ENCODE results near the gene OR2A12.
"Not testable (repeated sequence)": the region's sequence is repeated elsewhere in the genome, so short reads cannot be mapped to it uniquely, and the experiment has no call there.

Gene OR2A12, protein sequence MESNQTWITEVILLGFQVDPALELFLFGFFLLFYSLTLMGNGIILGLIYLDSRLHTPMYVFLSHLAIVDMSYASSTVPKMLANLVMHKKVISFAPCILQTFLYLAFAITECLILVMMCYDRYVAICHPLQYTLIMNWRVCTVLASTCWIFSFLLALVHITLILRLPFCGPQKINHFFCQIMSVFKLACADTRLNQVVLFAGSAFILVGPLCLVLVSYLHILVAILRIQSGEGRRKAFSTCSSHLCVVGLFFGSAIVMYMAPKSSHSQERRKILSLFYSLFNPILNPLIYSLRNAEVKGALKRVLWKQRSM

DNA sequence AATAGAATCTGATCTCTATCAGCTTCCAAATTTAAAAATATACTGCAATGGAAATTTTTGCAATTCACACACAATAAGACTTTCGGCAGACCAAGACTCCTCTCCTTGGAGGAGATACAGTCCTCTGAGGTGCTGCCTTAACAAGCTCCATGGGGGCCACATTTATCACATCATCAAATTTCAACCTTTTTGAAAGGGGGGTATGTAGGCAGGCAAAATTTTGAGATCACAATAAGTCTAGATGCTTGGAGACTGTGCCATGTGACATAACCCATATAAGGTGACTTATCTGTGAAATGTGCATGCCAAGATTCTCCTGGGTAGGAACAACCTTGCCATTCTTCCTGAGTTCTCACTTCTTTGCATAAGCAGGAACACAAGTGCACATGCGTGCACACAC lies at the start of gene OR2A12:
TSS of gene OR2A12 (plus strand) at position 301 of the 400 bp plus-strand sequence. CDS start 8,830 bp downstream, outside the sequence.
- Histone ChIP-seq H3K4me3 (ENCODE audit: low read depth in 1 of 5, low read length in 5 of 5) (no peak within 1 kb of the TSS), H3K9ac (ENCODE audit: low read length in 5 of 5) (no peak within 1 kb of the TSS), H3K27ac (ENCODE audit: low read depth, low read length) (no peak within 1 kb of the TSS), H3K27me3 (ENCODE audit: control insufficient read depth in 5 of 5, insufficient read depth in 4 of 5, low read length in 5 of 5) (no peaks in the 10 kb centered on the region), H3K4me1 (ENCODE audit: control insufficient read depth in 5 of 5, insufficient read depth in 5 of 5, low read length in 5 of 5) (peaks cover 0 to 3% (median 0%) of the 10 kb centered on the region in 5 donors), H3K36me3 (ENCODE audit: control insufficient read depth in 5 of 5, insufficient read depth in 5 of 5, low read length in 5 of 5) (no peaks in the 10 kb centered on the region), H3K9me3 (ENCODE audit: control insufficient read depth in 5 of 5, low read length in 5 of 5) (peaks cover 0 to 5% (median 0%) of the 10 kb centered on the region in 5 donors)

DNA sequence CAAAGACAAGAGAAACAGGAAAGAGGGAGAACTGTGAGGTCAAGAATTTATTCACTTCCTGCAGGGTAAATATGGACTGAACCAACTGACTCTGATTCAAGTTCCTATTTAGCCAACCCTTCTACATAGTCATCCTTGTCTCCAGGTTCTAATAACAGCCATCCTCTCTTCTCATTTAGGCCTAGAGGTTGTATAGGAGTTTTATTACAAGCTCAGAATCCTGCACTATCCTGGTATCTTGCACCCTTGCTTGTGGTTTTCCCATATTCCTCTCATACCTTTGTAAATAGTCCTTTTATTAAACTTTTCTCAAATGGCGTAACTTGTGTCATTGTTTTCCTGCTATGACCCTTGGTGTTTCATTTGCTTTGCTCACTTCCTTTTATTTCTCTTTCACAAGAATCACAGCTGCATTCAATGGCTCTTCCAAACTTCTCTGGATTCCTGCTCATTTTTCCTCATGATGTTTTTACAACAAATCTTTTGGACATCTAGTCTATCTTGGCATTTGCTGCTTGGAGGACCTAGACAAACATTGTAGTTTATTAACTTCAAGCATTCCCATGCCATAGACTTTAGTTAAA lies 49.7 kb upstream of the OR2A12 start:
- H3K36me3 ChIP-seq (ENCODE audit: control insufficient read depth in 5 of 5, insufficient read depth in 5 of 5, low read length in 5 of 5): no peaks in the 10 kb centered on the region
- H3K4me1 ChIP-seq (ENCODE audit: control insufficient read depth in 5 of 5, insufficient read depth in 5 of 5, low read length in 5 of 5): no peaks in the 10 kb centered on the region
- no peak overlapping the region for H3K4me3 ChIP-seq (ENCODE audit: low read depth in 1 of 5, low read length in 5 of 5)
- no peaks in the 10 kb centered on the region for H3K9me3 ChIP-seq (ENCODE audit: control insufficient read depth in 5 of 5, low read length in 5 of 5)
- no peaks in the 10 kb centered on the region for H3K27me3 ChIP-seq (ENCODE audit: control insufficient read depth in 5 of 5, insufficient read depth in 4 of 5, low read length in 5 of 5)
- H3K9ac ChIP-seq (ENCODE audit: low read length in 5 of 5): no peak overlapping the region
- H3K27ac ChIP-seq (ENCODE audit: low read depth, low read length): no peak overlapping the region

DNA sequence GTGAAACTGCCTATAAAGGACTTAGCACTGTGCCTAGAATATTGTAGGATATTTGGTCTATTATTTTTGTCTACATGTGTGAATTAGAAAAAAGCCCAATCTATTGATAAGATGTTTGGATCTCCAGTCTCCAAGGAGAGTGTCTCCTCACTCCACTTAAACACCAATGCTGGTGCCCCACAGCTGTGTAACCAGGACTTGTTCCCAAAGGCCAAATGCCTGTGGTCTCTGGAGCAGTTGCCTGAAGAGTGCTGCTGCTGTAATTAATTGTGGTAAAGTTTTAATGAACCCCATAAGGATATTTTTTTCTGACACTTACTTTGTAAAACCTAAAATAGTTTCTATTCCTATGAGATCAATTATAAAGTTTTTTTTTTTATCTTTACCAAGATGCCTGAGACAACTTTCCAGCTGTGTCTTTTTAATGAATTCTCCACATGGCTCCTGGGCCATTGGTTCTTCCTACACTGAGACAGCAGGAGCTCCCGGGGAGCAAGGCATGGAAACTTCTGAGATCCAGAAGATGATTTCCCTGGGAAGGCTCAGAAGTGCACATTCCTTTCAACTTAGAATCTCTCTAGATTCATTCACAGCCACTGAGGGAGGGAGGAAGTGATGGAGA lies 48.6 kb upstream of the OR2A12 start:
- Histone ChIP-seq H3K27ac (ENCODE audit: low read depth, low read length) (no peak overlapping the region), H3K4me3 (ENCODE audit: low read depth in 1 of 5, low read length in 5 of 5) (no peak overlapping the region), H3K9ac (ENCODE audit: low read length in 5 of 5) (no peak overlapping the region), H3K36me3 (ENCODE audit: control insufficient read depth in 5 of 5, insufficient read depth in 5 of 5, low read length in 5 of 5) (no peaks in the 10 kb centered on the region), H3K27me3 (ENCODE audit: control insufficient read depth in 5 of 5, insufficient read depth in 4 of 5, low read length in 5 of 5) (no peaks in the 10 kb centered on the region), H3K4me1 (ENCODE audit: control insufficient read depth in 5 of 5, insufficient read depth in 5 of 5, low read length in 5 of 5) (no peaks in the 10 kb centered on the region), H3K9me3 (ENCODE audit: control insufficient read depth in 5 of 5, low read length in 5 of 5) (no peaks in the 10 kb centered on the region)

DNA sequence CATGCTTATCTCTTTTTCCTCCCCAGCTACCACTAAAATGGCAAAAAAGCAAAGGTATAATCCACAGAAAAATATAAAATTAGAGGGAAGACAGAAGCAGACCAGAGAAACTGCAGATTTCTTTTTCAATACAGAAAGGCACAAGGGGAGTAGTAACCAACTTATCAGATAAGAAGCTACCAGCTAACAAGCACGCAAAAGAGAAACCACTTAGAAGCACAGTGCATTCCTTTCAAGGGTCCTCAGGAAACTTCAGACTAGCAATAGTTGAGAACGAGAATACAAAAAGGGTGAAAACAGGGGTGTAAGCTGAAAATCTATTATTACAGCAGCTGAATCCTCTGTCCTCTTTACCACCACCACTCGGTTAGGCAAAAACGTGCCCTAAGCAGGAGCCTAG lies 47.2 kb upstream of the OR2A12 start:
- Histone ChIP-seq H3K9me3 (ENCODE audit: control insufficient read depth in 5 of 5, low read length in 5 of 5) (no peaks in the 10 kb centered on the region), H3K27me3 (ENCODE audit: control insufficient read depth in 5 of 5, insufficient read depth in 4 of 5, low read length in 5 of 5) (no peaks in the 10 kb centered on the region), H3K9ac (ENCODE audit: low read length in 5 of 5) (no peak overlapping the region), H3K27ac (ENCODE audit: low read depth, low read length) (no peak overlapping the region), H3K4me3 (ENCODE audit: low read depth in 1 of 5, low read length in 5 of 5) (no peak overlapping the region), H3K4me1 (ENCODE audit: control insufficient read depth in 5 of 5, insufficient read depth in 5 of 5, low read length in 5 of 5) (no peaks in the 10 kb centered on the region), H3K36me3 (ENCODE audit: control insufficient read depth in 5 of 5, insufficient read depth in 5 of 5, low read length in 5 of 5) (no peaks in the 10 kb centered on the region)

DNA sequence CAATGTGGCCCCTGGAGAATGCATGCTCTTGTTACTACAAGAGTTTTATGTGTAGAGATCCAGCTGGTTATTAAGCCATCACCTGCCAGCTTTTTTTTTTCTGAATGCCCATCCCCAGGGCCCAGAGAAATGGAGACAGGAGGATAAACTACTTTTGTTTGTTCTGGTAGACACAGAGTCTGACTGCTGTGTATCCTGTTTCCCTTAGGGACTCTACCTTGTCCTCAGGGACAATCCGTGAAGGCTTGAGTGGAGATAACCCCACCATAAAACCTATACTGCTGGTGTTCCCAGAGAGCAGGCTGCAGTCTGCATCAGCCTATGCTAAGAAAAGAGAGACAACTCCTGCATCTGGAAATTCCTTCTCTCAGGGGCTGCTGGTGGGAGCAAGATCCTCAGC lies 37.4 kb upstream of the OR2A12 start, which contains the start of gene OR2A5:
TSS of gene OR2A5 (plus strand) at position 301 of the 400 bp plus-strand sequence. CDS start 1,454 bp downstream, outside the sequence.
- no peak within 1 kb of the TSS for H3K9ac ChIP-seq (ENCODE audit: low read length in 5 of 5)
- no peak within 1 kb of the TSS for H3K27ac ChIP-seq (ENCODE audit: low read depth, low read length)
- H3K4me3 ChIP-seq (ENCODE audit: low read depth in 1 of 5, low read length in 5 of 5): no peak within 1 kb of the TSS
- no peaks in the 10 kb centered on the region for H3K27me3 ChIP-seq (ENCODE audit: control insufficient read depth in 5 of 5, insufficient read depth in 4 of 5, low read length in 5 of 5)
- H3K4me1 ChIP-seq (ENCODE audit: control insufficient read depth in 5 of 5, insufficient read depth in 5 of 5, low read length in 5 of 5): no peaks in the 10 kb centered on the region
- H3K9me3 ChIP-seq (ENCODE audit: control insufficient read depth in 5 of 5, low read length in 5 of 5): no peaks in the 10 kb centered on the region
- no peaks in the 10 kb centered on the region for H3K36me3 ChIP-seq (ENCODE audit: control insufficient read depth in 5 of 5, insufficient read depth in 5 of 5, low read length in 5 of 5)

DNA sequence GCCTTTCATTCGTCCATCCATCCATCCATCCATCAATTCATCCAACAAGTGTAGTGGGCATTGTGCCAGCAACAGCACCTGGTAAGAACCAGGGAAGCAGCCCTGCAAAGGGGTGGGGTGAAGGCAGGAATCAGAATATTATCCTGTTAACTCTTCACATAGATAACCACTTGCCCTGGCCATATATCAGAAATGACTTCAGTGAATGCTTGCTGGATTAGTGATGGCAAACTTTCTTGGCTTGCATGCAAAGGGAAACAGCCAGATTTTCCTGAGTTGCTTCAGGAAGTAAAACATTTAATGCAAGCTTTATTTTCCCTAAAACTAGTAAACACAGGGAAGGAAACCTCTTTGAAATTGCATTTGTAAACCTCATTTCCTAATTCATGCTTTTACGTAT lies 36.6 kb upstream of the OR2A12 start:
- Histone ChIP-seq H3K27ac (ENCODE audit: low read depth, low read length) (no peak overlapping the region), H3K9ac (ENCODE audit: low read length in 5 of 5) (no peak overlapping the region), H3K36me3 (ENCODE audit: control insufficient read depth in 5 of 5, insufficient read depth in 5 of 5, low read length in 5 of 5) (no peaks in the 10 kb centered on the region), H3K4me1 (ENCODE audit: control insufficient read depth in 5 of 5, insufficient read depth in 5 of 5, low read length in 5 of 5) (no peaks in the 10 kb centered on the region), H3K4me3 (ENCODE audit: low read depth in 1 of 5, low read length in 5 of 5) (no peak overlapping the region), H3K27me3 (ENCODE audit: control insufficient read depth in 5 of 5, insufficient read depth in 4 of 5, low read length in 5 of 5) (no peaks in the 10 kb centered on the region), H3K9me3 (ENCODE audit: control insufficient read depth in 5 of 5, low read length in 5 of 5) (peaks cover 0 to 3% (median 0%) of the 10 kb centered on the region in 5 donors)

DNA sequence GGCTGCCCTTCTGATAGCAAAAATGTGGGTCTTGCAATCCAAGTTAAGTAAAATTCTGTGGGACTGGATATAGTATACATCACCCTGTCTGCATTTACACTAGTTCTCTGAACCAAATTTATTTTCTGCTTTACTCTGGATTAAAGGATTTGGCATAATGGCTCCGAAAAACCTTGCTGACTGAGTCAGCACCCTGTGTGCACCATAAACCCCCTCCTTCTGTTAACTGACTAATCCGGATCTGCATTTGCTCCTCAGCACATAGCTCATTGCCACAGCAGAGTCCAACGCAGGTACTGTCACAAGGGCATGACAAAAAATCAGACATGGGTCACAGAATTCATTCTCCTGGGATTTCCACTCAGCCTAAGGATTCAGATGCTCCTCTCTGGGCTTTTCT lies 36.0 kb upstream of the OR2A12 start:
- H3K4me1 ChIP-seq (ENCODE audit: control insufficient read depth in 5 of 5, insufficient read depth in 5 of 5, low read length in 5 of 5): no peaks in the 10 kb centered on the region
- no peak overlapping the region for H3K4me3 ChIP-seq (ENCODE audit: low read depth in 1 of 5, low read length in 5 of 5)
- no peak overlapping the region for H3K27ac ChIP-seq (ENCODE audit: low read depth, low read length)
- no peaks in the 10 kb centered on the region for H3K36me3 ChIP-seq (ENCODE audit: control insufficient read depth in 5 of 5, insufficient read depth in 5 of 5, low read length in 5 of 5)
- H3K27me3 ChIP-seq (ENCODE audit: control insufficient read depth in 5 of 5, insufficient read depth in 4 of 5, low read length in 5 of 5): no peaks in the 10 kb centered on the region
- H3K9me3 ChIP-seq (ENCODE audit: control insufficient read depth in 5 of 5, low read length in 5 of 5): peaks cover 0 to 3% (median 0%) of the 10 kb centered on the region in 5 donors
- no peak overlapping the region for H3K9ac ChIP-seq (ENCODE audit: low read length in 5 of 5)

DNA sequence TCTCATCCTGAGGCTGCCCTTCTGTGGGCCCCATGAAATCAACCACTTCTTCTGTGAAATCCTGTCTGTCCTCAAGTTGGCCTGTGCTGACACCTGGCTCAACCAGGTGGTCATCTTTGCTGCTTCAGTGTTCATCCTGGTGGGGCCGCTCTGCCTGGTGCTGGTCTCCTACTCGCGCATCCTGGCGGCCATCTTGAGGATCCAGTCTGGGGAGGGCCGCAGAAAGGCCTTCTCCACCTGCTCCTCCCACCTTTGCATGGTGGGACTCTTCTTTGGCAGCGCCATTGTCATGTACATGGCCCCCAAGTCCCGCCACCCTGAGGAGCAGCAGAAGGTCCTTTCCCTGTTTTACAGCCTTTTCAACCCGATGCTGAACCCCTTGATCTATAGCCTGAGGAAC lies 35.2 kb upstream of the OR2A12 start:
- not testable (repeated sequence) for H3K9ac ChIP-seq (ENCODE audit: low read length in 5 of 5); H3K27ac ChIP-seq (ENCODE audit: low read depth, low read length); H3K4me3 ChIP-seq (ENCODE audit: low read depth in 1 of 5, low read length in 5 of 5); H3K27me3 ChIP-seq (ENCODE audit: control insufficient read depth in 5 of 5, insufficient read depth in 4 of 5, low read length in 5 of 5); H3K9me3 ChIP-seq (ENCODE audit: control insufficient read depth in 5 of 5, low read length in 5 of 5); H3K4me1 ChIP-seq (ENCODE audit: control insufficient read depth in 5 of 5, insufficient read depth in 5 of 5, low read length in 5 of 5); H3K36me3 ChIP-seq (ENCODE audit: control insufficient read depth in 5 of 5, insufficient read depth in 5 of 5, low read length in 5 of 5)

DNA sequence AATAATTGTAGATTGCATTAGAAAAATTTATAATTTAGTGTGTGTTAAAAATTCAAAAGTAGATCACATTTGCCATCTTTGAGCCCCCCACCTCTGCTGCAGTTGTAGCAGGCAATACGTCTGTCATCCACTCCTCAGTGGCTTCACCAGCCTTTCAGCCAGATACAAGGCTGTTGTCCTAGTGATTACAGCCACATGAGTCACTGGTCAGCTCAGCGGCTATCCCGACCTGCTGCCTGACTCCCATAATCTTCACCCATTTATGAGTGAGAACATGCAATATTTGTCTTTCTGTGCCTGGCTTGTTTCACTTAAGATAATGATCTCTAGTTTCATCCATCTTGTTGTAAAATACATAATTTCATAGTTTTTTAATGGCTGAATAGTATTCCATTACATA lies 28.1 kb upstream of the OR2A12 start:
- Histone ChIP-seq H3K4me3 (ENCODE audit: low read depth in 1 of 5, low read length in 5 of 5) (no peak overlapping the region), H3K4me1 (ENCODE audit: control insufficient read depth in 5 of 5, insufficient read depth in 5 of 5, low read length in 5 of 5) (no peaks in the 10 kb centered on the region), H3K9me3 (ENCODE audit: control insufficient read depth in 5 of 5, low read length in 5 of 5) (peaks cover 0 to 3% (median 3%) of the 10 kb centered on the region in 5 donors), H3K36me3 (ENCODE audit: control insufficient read depth in 5 of 5, insufficient read depth in 5 of 5, low read length in 5 of 5) (no peaks in the 10 kb centered on the region), H3K27me3 (ENCODE audit: control insufficient read depth in 5 of 5, insufficient read depth in 4 of 5, low read length in 5 of 5) (no peaks in the 10 kb centered on the region), H3K9ac (ENCODE audit: low read length in 5 of 5) (no peak overlapping the region), H3K27ac (ENCODE audit: low read depth, low read length) (no peak overlapping the region)

DNA sequence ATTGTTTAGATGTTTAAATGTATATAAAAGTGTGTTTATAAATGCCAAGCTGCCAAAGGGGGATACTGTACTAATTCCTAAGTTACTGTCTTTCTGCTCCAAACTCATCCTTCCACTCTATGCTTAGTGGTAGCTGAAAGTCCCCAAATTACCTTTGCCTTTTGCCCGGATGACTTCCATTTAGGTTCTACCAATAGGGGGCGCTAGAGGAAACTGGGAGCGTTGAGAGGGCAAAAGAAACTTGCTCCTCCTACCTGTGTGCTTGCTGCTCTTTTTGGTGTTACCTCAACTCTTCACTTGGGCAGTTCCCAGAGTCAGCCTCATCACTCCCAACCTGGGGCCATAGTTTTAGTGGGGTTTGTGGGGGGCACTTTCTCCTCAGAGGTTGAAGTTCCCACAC lies 22.4 kb upstream of the OR2A12 start:
- H3K4me3 ChIP-seq (ENCODE audit: low read depth in 1 of 5, low read length in 5 of 5): no peak overlapping the region
- H3K9me3 ChIP-seq (ENCODE audit: control insufficient read depth in 5 of 5, low read length in 5 of 5): peaks cover 0 to 3% (median 0%) of the 10 kb centered on the region in 5 donors
- no peaks in the 10 kb centered on the region for H3K36me3 ChIP-seq (ENCODE audit: control insufficient read depth in 5 of 5, insufficient read depth in 5 of 5, low read length in 5 of 5)
- H3K9ac ChIP-seq (ENCODE audit: low read length in 5 of 5): no peak overlapping the region
- H3K27me3 ChIP-seq (ENCODE audit: control insufficient read depth in 5 of 5, insufficient read depth in 4 of 5, low read length in 5 of 5): no peaks in the 10 kb centered on the region
- H3K27ac ChIP-seq (ENCODE audit: low read depth, low read length): no peak overlapping the region
- H3K4me1 ChIP-seq (ENCODE audit: control insufficient read depth in 5 of 5, insufficient read depth in 5 of 5, low read length in 5 of 5): no peaks in the 10 kb centered on the region
